Kidney (tissue), 14 donors: ENCODE data around the gene PGM2. TPM values are rescaled to one million over a fixed set of nuclear protein-coding genes. Genes with fewer than 3 reads are reported as not detected.

Experiments used
- DNase-seq, 5 donors: peaks; one replicate each; pipeline ENCODE4 v3.0.0-alpha.2; 2013 to 2020
- FAIRE-seq: peaks from 2 replicates; lab custom pipeline; 2012; peaks lifted over from hg19 to GRCh38; lab: Jason Lieb, UNC
- H3K27ac ChIP-seq, 2 donors: one replicate each; pipeline ENCODE4 v1.7.0; 2013; ENCODE audit warnings: low read depth in 2 of 2, low read length in 2 of 2, inconsistent platforms in 1 of 2
- H3K27me3 ChIP-seq: one replicate; pipeline ENCODE4 v1.7.1; 2013; ENCODE audit warnings: low read length, inconsistent platforms; ENCODE audit not compliant: control insufficient read depth, insufficient read depth
- H3K36me3 ChIP-seq, 3 donors: one replicate each; pipeline versions ENCODE4 v1.7.0 to v1.7.1; 2013; ENCODE audit warnings: low read length in 3 of 3, control low read depth in 1 of 3, inconsistent platforms in 1 of 3; ENCODE audit not compliant: insufficient read depth in 3 of 3, control insufficient read depth in 2 of 3
- H3K4me1 ChIP-seq, 3 donors: one replicate each; pipeline versions ENCODE4 v1.7.0 to v1.7.1; 2013; ENCODE audit warnings: low read length in 3 of 3, inconsistent platforms in 1 of 3, low read depth in 1 of 3; ENCODE audit not compliant: control insufficient read depth in 2 of 3, insufficient read depth in 2 of 3
- H3K4me3 ChIP-seq, 3 donors: one replicate each; pipeline versions ENCODE4 v1.7.0 to v1.8.1; 2013; ENCODE audit warnings: low read length in 3 of 3, control low read depth in 1 of 3, inconsistent platforms in 1 of 3
- H3K9ac ChIP-seq, 3 donors: one replicate each; pipeline versions ENCODE4 v1.7.0 to v1.7.1; 2013; ENCODE audit warnings: low read length in 3 of 3, control low read depth in 1 of 3, inconsistent platforms in 1 of 3
- H3K9me3 ChIP-seq, 3 donors: one replicate each; pipeline versions ENCODE4 v1.7.0 to v1.7.1; 2013; ENCODE audit warnings: low read length in 3 of 3, control low read depth in 1 of 3, inconsistent platforms in 1 of 3; ENCODE audit not compliant: control insufficient read depth in 2 of 3, insufficient read depth in 1 of 3
- intact Hi-C: fragments of 100-400 bp; cut with DNase I; formaldehyde crosslinking; loops from one replicate; pipeline ENCODE4 v1.11.1; 2022
- polyA plus RNA-seq: library from polyadenylated mRNA; stranded (reverse); fragments of 350-450 nt; fragmentation: Illumina TruSeq; extraction: RNeasy Lipid Tissue Mini Kit (QIAGEN cat#74804); gene quantifications from one replicate; pipeline ENCODE4 v1.2.3, GENCODE V29; 2014; ENCODE audit warnings: low read depth, low replicate concordance; ENCODE audit not compliant: insufficient read depth
- total RNA-seq: library from RNA; stranded (reverse); fragmentation: NEBNext Ultra II Directional; extraction: Animal tissue kit (Norgen Biotek cat#: 25700); gene quantifications from one replicate; pipeline ENCODE4 v1.2.1, GENCODE V29; 2021
- TF ChIP-seq, protein P1 (sequence below): IDR thresholded peaks from 3 replicates; pipeline ENCODE4 v1.5.1; 2012; ENCODE audit warnings: mild to moderate bottlenecking, moderate library complexity, borderline replicate concordance; ENCODE audit not compliant: insufficient read depth; ENCODE audit errors: extremely low read depth
- donor health status: control.
- donor health status: control.
- donor health status: control.
- donor health status: control.
- donor health status: control.
- donor health status: DM: yes; HTN: yes; CAD: no.
- donor health status: Normal renal cell carcinoma (clear cell type).

The PGM2 gene
- total and polyA plus RNA-seq, 2 donors from 2014 or later: 15.5 to 30.7 TPM

- TF ChIP-seq, protein P1, sequence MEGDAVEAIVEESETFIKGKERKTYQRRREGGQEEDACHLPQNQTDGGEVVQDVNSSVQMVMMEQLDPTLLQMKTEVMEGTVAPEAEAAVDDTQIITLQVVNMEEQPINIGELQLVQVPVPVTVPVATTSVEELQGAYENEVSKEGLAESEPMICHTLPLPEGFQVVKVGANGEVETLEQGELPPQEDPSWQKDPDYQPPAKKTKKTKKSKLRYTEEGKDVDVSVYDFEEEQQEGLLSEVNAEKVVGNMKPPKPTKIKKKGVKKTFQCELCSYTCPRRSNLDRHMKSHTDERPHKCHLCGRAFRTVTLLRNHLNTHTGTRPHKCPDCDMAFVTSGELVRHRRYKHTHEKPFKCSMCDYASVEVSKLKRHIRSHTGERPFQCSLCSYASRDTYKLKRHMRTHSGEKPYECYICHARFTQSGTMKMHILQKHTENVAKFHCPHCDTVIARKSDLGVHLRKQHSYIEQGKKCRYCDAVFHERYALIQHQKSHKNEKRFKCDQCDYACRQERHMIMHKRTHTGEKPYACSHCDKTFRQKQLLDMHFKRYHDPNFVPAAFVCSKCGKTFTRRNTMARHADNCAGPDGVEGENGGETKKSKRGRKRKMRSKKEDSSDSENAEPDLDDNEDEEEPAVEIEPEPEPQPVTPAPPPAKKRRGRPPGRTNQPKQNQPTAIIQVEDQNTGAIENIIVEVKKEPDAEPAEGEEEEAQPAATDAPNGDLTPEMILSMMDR: no peak
- intact Hi-C loops: no loop called here
- no peak for FAIRE-seq
These were observed 49.7 kb downstream of the PGM2 start for GRCh38 chr4:37876156-37876555.

GRCh38 chr4:37879365-37879764, 52.9 kb downstream of the PGM2 start:
- TF ChIP-seq, protein P1: no peak
- Histone ChIP-seq H3K27me3 (no peaks in the 10 kb centered on the region), H3K36me3 (no peaks in the 10 kb centered on the region), H3K27ac (no peak overlapping the region), H3K9me3 (no peaks in the 10 kb centered on the region), H3K4me3 (no peak overlapping the region), H3K9ac (no peak overlapping the region), H3K4me1 (no peaks in the 10 kb centered on the region)
- intact Hi-C loops: no loop called here
- DNase-seq: no peak
- FAIRE-seq: no peak

More at GRCh38 chr4:37876156-37876555, 49.7 kb downstream of the PGM2 start:
- H3K27ac ChIP-seq: no peak overlapping the region
- H3K9ac ChIP-seq: no peak overlapping the region
- no peaks in the 10 kb centered on the region for H3K9me3 ChIP-seq
- no peaks in the 10 kb centered on the region for H3K4me1 ChIP-seq
- no peak for DNase-seq
- no peaks in the 10 kb centered on the region for H3K27me3 ChIP-seq
- H3K36me3 ChIP-seq: no peaks in the 10 kb centered on the region
- no peak overlapping the region for H3K4me3 ChIP-seq

DNA sequence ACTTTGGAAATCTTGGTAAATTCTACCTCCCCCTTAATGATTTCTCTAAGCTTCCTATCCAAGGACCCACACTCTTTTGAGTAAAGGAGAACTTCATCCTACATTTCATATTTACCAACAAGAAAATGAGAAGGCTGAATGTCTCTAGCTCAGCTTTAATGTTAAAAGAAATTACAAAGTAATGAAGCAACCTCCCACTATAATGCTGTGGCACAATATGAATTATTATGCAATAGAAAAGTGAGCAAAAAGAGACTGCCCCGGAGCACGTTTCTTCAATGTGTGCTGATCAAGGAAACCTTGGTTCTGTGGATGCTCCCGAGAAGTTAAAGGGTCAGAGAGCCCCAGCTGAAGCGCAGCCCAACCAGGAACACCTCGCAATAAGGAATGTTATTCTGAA, 55.3 kb downstream of the PGM2 start:
- intact Hi-C loops: no loop called here
- H3K27ac ChIP-seq: no peak overlapping the region

More for the DNA sequence above, 55.3 kb downstream of the PGM2 start:
- Histone ChIP-seq H3K4me1 (no peaks in the 10 kb centered on the region), H3K4me3 (no peak overlapping the region), H3K9ac (no peak overlapping the region), H3K27me3 (no peaks in the 10 kb centered on the region), H3K9me3 (no peaks in the 10 kb centered on the region), H3K36me3 (no peaks in the 10 kb centered on the region)
- FAIRE-seq: no peak
- TF ChIP-seq, protein P1: no peak
- no peak for DNase-seq
